Kidney (tissue), 14 donors: ENCODE measurements around the gene XDH. TPM values are rescaled to one million over a fixed set of nuclear protein-coding genes. Genes with fewer than 3 reads are reported as not detected.

Source experiments
- DNase-seq, 5 donors: peaks; one replicate each; pipeline ENCODE4 v3.0.0-alpha.2; 2013 to 2020
- FAIRE-seq: peaks from 2 replicates; lab custom pipeline; 2012; peaks lifted over from hg19 to GRCh38; lab: Jason Lieb, UNC
- H3K27ac ChIP-seq, 2 donors: one replicate each; pipeline ENCODE4 v1.7.0; 2013; ENCODE audit warnings: low read depth in 2 of 2, low read length in 2 of 2, inconsistent platforms in 1 of 2
- H3K27me3 ChIP-seq: one replicate; pipeline ENCODE4 v1.7.1; 2013; ENCODE audit warnings: low read length, inconsistent platforms; ENCODE audit not compliant: control insufficient read depth, insufficient read depth
- H3K36me3 ChIP-seq, 3 donors: one replicate each; pipeline versions ENCODE4 v1.7.0 to v1.7.1; 2013; ENCODE audit warnings: low read length in 3 of 3, control low read depth in 1 of 3, inconsistent platforms in 1 of 3; ENCODE audit not compliant: insufficient read depth in 3 of 3, control insufficient read depth in 2 of 3
- H3K4me1 ChIP-seq, 3 donors: one replicate each; pipeline versions ENCODE4 v1.7.0 to v1.7.1; 2013; ENCODE audit warnings: low read length in 3 of 3, inconsistent platforms in 1 of 3, low read depth in 1 of 3; ENCODE audit not compliant: control insufficient read depth in 2 of 3, insufficient read depth in 2 of 3
- H3K4me3 ChIP-seq, 3 donors: one replicate each; pipeline versions ENCODE4 v1.7.0 to v1.8.1; 2013; ENCODE audit warnings: low read length in 3 of 3, control low read depth in 1 of 3, inconsistent platforms in 1 of 3
- H3K9ac ChIP-seq, 3 donors: one replicate each; pipeline versions ENCODE4 v1.7.0 to v1.7.1; 2013; ENCODE audit warnings: low read length in 3 of 3, control low read depth in 1 of 3, inconsistent platforms in 1 of 3
- H3K9me3 ChIP-seq, 3 donors: one replicate each; pipeline versions ENCODE4 v1.7.0 to v1.7.1; 2013; ENCODE audit warnings: low read length in 3 of 3, control low read depth in 1 of 3, inconsistent platforms in 1 of 3; ENCODE audit not compliant: control insufficient read depth in 2 of 3, insufficient read depth in 1 of 3
- CTCF ChIP-seq: IDR thresholded peaks from 3 replicates; pipeline ENCODE4 v1.5.1; 2012; ENCODE audit warnings: mild to moderate bottlenecking, moderate library complexity, borderline replicate concordance; ENCODE audit not compliant: insufficient read depth; ENCODE audit errors: extremely low read depth
- intact Hi-C: fragments of 100-400 bp; cut with DNase I; formaldehyde crosslinking; loops from one replicate; pipeline ENCODE4 v1.11.1; 2022
- polyA plus RNA-seq: library from polyadenylated mRNA; stranded (reverse); fragments of 350-450 nt; fragmentation: Illumina TruSeq; extraction: RNeasy Lipid Tissue Mini Kit (QIAGEN cat#74804); gene quantifications from one replicate; pipeline ENCODE4 v1.2.3, GENCODE V29; 2014; ENCODE audit warnings: low read depth, low replicate concordance; ENCODE audit not compliant: insufficient read depth
- total RNA-seq: library from RNA; stranded (reverse); fragmentation: NEBNext Ultra II Directional; extraction: Animal tissue kit (Norgen Biotek cat#: 25700); gene quantifications from one replicate; pipeline ENCODE4 v1.2.1, GENCODE V29; 2021
- donor health status: control.
- donor health status: control.
- donor health status: control.
- donor health status: control.
- donor health status: control.
- donor health status: DM: yes; HTN: yes; CAD: no.
- donor health status: Normal renal cell carcinoma (clear cell type).

XDH gene
- total and polyA plus RNA-seq, 2 donors from 2014 or later: 3.1 TPM; not detected in 1

DNA sequence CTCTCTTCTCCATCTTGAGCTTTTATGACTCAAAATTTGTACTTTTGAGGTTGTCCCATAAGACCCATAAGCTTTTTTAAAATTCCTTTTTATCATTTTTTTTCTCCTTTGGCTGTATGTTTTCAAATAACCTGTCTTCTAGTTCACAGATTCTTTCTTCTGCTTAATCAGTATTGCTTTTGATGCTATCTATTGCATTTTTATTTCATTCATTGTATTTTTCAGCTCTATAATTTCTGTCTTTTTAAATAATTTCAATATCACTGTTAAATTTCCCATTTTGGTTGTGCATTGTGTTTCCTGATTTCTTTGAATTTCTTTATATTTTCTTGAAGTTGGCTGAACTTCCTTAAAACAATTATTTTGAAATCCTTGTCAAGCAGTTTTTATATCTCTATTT lies 4.8 kb upstream of the XDH start:
- FAIRE-seq (peak; percentile 17), DNase-seq (no peak)
- Histone ChIP-seq H3K27ac (no peak overlapping the region), H3K4me1 (no peaks in the 10 kb centered on the region), H3K27me3 (no peaks in the 10 kb centered on the region), H3K36me3 (no peaks in the 10 kb centered on the region), H3K9ac (no peak overlapping the region), H3K9me3 (peaks cover 0 to 6% (median 0%) of the 10 kb centered on the region in 3 donors), H3K4me3 (no peak overlapping the region)
- no peak for TF ChIP-seq CTCF
- intact Hi-C loops: no loop called here

DNA sequence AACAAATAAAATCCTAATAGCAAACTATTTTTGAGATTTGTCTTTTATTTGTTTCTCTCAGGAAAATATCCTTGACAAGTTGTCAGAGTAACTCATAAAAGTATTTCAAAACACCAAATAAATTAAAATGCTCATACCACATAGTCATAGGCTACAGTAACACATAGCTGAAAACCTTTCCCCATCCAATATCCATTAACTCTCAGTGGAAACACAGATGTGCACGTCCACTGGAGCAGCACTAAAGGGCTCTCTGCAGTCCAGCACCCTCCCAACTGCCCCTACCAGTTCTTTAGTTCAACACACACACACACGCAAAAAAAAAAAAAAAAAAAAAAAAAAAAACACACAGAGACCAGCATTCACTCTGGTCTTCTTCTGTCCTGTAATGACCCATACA lies 879 bp upstream of the XDH start:
- TF ChIP-seq CTCF: no peak
- H3K36me3 ChIP-seq: no peaks in the 10 kb centered on the region
- no peak overlapping the region for H3K4me3 ChIP-seq
- no peaks in the 10 kb centered on the region for H3K4me1 ChIP-seq
- FAIRE-seq (no peak), DNase-seq (peak in 1 of 5 donors; percentile 18)
- no peaks in the 10 kb centered on the region for H3K27me3 ChIP-seq
- peaks cover 0 to 6% (median 0%) of the 10 kb centered on the region in 3 donors for H3K9me3 ChIP-seq
- intact Hi-C loops: no loop called here
- no peak overlapping the region for H3K27ac ChIP-seq
- no peak overlapping the region for H3K9ac ChIP-seq

DNA sequence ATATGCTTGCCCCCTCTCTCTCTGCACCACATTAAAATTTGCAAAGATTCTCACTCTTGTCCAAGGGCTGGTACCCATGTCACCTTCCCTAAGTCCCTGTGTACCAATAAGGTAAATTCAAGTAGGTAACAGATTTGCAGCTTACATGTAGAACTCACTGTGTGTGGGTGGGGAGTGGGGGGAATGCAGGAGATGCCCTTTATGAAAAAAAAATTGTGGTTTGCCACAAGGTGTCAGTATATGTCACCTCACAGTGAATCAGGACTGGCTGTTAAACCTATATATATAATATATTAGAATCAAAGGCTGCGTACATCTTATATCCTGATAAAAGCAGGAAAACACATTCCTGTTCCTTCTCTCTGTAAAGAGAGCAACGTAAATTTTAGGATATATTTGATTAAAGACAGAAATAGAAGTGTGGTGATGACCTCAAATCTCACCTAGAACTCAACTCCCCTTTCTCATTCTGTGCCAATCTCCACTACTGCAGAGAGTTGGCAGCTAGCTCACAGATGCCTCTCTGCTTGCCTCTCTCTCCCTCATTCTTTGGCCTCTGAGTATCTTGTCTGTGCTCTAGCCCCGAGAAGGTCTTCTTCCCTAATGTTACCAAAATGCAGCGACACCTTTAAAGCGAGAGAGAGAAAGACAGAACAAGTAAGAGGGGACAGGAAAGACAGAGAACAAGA lies 536 bp downstream of the XDH start:
- Histone ChIP-seq H3K9ac (no peak overlapping the region), H3K27me3 (no peaks in the 10 kb centered on the region), H3K4me3 (no peak overlapping the region), H3K27ac (no peak overlapping the region), H3K4me1 (no peaks in the 10 kb centered on the region), H3K36me3 (no peaks in the 10 kb centered on the region), H3K9me3 (peaks cover 0 to 4% (median 0%) of the 10 kb centered on the region in 3 donors)
- no peak for DNase-seq
- no peak for TF ChIP-seq CTCF
- intact Hi-C loops: no loop called here
- no peak for FAIRE-seq
